SHP77 treated with DMSO at 0.1 percent for 48 hours (cell line): Measurements from ENCODE around the gene TAF4.
"Not testable (repeated sequence)": the region's sequence is repeated elsewhere in the genome, so short reads cannot be mapped to it uniquely, and the experiment has no call there.

Experiments
- DNase-seq: peaks from one replicate; lab custom pipeline; 2025; lab: John Stamatoyannopoulos, UW

The TAF4 gene

DNA sequence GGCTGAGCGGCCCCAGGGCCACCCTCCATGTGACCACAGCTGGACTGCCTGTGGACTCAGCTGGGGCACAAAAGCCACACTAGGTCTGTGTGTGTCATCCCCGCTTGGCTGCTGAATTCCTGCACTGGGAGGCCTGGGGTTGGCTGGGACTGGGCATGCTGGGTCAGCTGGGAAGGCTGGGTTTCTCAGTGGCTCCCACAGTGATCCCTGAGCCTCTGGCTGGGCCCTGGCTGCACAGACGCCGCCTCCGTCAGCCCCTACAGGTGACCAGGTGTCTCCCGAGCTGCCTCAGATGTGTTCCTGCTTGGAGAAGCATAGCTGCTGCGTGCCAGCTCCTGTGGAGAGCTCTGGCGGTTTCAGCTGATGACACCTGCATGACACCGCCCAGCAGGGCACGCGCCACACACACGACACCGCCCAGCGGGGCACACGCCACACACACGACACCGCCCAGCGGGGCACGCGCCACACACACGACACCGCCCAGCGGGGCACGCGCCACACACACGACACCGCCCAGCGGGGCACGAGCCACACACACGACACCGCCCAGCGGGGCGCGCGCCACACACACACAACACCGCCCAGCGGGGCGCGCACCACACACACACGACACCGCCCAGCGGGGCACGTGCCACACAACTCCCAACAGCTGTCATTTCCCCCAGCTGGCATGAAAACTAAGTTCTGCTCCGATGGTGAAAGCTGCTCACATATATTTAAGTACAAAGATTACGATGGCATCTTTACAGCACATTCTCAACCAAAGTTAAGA lies 88.8 kb downstream of the TAF4 start:
- DNase-seq, result no peak

DNA sequence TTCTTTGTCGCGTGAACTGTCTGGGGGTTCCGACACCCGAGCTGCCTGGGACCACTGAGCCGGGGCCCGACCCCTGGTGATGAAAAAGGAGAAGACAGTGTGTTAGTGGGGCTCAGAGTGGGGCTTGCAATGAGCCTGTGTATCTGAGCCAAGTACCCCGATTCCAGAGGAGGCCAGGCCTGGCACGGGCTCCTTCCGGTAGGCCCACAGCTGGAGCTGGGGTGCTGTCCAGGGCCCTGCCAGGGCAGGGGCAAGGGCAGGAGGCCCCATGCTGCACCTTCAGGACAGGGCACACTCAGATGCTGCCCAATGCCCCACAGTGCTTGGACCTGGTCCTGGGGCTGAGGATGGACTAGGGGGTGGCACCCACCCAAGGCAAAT lies 89.4 kb downstream of the TAF4 start:
- no peak for DNase-seq

DNA sequence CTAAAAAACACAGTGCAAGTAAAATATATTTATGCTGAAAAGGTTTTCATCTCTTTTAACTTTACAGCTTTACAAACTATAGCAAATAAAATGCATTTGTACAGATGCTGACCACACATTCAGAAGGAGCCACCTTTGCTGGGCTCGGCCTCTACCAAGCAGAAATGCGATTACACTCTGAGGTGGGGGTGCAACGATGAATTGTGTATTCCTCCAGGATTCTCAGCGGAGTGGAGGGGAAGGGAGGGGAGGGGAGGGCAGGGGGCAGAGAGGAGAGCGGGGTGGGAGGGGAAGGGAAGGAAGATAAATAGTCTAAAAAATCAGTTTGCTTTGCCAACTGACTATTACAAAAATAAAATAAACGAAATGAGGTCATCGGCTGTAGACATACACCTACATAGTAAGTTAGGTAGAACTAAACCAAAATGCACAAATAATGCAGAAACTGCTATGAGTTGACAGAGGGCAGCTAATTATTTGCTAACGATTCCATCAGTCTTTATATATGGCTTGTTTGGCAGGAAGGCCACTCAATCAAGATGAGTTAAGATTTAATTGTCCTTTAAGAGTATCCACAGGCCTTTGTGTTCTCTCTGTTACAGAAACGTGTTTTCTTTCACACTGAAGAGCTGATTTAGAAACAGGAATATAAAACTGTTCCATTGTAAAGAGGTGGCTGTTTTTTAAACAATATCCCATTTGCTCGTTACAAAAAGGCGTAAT lies 90.1 kb downstream of the TAF4 start:
- no peak for DNase-seq

DNA sequence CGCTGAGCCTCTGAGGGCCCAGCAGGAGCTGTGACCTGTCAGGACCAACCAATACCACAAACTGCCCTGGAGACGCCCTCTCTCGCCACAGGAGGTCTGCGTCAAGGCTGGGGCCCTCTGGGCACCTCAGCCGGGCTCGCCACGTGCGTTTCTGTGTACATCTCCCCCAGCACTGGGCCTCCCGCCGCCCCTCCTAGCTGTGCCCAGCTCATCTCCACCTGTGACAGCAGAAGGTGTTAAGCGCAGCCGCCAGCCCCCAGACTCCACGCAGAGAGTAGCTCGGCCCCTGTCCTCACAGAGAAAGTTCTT lies 91.4 kb downstream of the TAF4 start:
- DNase-seq, result no peak

DNA sequence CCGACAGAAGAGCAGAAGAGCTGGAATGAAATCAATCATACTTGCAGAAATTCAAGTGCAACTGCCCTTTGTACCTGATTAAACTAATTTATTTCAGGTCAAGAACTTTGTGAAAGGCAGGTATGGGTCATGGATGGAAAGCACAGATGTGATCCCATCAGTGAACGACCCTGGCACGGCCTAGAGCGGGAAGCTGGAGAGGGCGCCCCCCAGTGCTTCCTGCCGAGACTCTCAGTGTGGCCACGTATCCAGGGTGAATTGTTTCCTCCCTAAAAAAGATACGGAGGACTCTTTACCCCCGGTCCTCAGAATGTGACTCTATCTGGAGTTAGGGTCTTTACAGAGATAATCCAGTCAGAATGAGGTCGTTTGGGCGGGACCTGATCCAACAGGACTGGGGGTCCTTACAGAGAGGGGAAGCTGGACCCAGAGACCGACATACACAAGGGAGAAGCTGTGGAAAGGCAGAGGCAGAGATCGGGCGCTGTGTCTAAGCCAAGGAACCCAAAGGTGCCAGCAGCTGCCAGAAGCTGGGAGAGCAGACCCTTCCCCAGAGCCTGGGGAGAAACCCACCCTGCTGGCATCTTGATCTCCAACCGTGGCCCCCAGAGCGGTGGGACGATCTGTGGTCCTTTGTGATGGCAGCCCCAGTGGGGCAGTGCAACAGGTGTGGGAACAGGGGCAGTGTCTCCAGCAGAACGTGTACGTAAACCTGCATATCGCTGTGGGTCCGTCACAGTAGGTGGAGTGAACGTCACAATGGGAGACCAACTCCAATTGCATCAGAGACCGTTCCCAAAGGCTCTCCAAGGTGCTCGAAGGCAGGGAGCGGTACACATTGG lies 91.9 kb downstream of the TAF4 start:
- no peak for DNase-seq

- DNase-seq, result no peak
Measured at GRCh38 chr20:61972636-61973508, 92.8 kb downstream of the TAF4 start.

GRCh38 chr20:61971595-61971994 lies 94.1 kb downstream of the TAF4 start:
- not testable (repeated sequence) for DNase-seq

GRCh38 chr20:61970357-61970756 lies 95.3 kb downstream of the TAF4 start:
- DNase-seq, result no peak

- DNase-seq, result no peak
Measured at GRCh38 chr20:61969806-61970205, 95.9 kb downstream of the TAF4 start.

DNA sequence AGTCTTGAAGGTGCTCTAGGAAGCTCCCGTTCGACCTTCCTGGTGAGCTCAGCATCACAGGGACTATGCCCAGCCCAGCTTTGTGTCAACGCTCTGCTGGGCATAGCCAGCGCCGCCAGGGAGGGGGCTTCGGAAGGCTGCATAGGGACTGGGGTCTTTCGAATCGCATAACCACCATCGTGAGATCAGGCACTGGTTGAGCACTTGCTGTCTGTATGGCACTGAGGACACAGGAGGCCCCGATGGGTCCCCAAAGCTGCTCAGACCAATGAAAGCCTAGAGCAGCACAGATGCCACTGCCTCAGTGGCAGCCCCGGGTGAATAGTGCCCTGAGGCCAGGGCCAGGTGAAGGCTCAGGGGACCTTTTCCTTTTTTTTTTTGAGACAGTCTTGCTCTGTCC lies 96.7 kb downstream of the TAF4 start:
- no peak for DNase-seq

- no peak for DNase-seq
Measured at GRCh38 chr20:61968036-61968810, 97.5 kb downstream of the TAF4 start.

DNA sequence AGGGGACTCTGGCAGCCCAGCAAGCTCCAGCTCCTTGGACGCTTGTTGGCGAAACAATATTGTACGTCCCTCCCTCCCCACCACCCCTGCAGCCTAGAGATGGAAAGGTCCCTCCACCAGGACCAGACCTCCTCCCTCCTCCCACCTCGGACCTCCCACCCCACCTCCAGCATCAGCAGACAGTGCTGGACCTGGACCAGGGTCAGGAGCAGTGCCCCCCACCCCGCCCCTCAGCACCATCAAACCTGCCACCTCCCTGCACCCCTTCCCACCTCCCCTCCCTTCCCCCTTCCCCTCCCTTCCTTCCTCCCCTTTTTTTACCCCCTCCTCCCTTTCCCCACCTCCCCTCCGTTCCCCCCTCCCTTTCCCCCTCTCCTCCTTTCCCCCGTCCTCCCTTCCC lies 98.4 kb downstream of the TAF4 start:
- no peak for DNase-seq

DNA sequence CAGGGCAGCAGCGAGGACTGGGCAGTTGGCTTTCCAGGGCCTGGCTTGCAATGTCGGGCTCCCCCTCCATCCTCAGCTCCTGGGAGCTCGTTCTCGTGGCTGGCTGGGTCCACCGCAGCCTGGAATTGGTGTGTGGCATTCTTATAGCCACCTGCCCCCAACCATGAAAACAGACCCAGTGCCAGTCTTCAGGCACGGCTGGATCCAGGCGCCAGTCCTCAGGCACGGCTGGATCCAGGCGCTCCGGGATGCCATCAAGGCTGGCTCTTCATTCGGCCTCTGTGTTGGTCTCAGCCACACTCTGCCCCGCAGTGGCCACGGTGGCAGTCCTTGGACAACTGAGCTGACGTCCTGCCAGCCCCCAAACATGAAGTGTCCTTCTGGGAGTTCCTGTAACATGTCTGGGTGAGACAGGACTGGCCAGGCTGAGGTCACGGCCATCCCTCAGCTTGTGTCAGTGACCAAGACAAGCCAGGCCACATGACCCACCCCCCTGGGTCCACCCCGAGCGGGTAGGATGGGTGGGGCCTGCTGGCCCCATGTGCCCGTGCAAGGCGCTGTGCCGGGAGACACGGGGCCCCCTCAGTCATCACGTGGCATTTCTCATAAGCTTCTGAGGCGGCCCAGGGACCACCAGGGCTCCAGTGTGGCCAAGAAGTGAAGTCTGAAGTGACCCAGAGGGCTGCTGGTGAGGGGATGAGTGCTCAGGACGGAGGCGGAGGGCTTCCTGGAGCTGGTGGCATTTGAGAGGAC lies 99.0 kb downstream of the TAF4 start:
- no peak for DNase-seq

DNA sequence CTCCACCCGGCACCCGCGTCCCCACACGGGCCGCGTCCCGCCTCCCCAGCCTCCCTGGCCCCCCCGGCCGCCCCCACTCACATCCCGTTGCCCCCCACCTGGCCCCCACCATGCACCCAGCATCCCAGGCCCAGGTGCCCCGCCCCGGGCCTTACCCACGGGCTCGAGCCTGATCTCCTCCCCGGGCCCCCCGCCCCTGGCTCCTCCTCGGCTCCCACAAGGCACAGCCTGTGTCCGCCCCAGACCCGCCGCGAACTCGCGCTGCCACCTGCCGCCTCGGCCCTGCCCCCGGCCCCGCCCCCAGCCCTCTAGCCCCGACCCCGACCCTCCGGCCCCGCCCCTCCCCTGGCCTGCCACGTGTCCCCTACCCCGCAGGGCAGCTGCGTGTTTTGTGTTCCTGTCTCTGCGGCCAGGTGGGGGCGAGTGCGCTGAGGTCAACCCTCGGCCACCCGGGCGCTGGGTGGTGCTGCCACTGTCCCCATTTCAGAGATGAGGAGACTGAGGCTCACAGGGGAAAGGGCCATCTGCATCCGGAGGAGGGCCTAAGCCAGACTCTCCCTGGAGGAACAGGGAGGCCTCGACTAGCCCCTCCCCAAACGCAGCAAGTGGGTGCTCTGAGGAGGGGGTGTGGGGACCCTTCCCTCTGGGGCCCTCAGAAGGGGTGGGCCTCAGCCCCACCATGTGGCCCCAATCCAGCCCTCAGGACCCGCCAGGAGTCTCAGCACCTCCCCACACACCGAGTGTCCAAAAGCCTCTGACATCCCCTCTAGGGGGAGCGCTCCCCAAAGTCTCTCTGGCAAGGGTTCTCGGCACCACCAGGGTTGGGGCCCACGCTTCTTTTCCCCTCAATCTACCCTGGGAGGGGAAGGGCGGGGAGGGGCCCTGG lies 99.8 kb downstream of the TAF4 start:
- DNase-seq, result no peak

DNA sequence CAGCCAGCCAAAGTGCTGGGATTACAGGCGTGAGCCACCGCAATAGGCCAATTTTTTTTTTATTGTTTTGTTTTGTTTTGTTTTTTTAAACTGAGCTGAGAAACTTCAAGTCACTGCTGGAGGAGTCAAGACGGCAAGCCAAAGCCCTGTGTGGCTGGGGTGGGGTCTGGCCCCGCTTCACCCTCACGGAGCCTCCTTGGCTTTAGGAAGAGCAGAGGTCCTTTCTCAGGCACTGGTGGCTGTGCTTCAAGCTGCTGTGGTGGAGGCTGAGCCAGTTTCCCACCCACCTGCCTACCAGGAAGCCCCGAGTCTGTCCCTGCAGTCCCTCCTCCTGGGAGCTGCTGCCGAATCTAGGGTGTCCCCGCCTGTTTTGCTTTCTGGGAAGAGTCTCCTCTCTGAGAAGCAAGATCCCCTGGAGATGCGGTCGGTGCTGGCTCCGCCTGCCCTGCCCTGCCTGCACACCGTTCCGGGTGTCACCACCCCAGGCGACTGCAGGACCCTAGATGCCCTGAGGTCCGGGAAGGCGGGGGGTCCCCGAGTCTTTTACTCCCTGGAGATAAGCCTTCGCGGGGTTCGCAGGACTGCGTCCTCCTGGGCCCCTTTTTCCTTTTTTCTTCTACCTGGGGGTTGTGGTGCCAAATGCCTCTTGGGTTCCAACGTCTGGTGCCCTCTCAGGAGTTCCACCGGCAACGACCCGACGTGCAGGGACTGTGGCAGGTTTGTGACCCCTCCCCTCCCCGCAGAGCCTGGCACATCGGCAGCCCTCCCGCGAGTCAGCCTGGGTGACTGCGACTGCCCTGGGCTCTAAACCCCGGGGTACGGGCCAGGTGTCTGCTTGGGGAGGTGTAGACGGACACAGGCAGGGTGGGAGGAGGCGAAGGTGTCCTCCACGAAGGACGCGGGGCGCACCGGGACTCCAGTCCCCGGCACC lies 100.7 kb downstream of the TAF4 start:
- DNase-seq, result no peak

DNA sequence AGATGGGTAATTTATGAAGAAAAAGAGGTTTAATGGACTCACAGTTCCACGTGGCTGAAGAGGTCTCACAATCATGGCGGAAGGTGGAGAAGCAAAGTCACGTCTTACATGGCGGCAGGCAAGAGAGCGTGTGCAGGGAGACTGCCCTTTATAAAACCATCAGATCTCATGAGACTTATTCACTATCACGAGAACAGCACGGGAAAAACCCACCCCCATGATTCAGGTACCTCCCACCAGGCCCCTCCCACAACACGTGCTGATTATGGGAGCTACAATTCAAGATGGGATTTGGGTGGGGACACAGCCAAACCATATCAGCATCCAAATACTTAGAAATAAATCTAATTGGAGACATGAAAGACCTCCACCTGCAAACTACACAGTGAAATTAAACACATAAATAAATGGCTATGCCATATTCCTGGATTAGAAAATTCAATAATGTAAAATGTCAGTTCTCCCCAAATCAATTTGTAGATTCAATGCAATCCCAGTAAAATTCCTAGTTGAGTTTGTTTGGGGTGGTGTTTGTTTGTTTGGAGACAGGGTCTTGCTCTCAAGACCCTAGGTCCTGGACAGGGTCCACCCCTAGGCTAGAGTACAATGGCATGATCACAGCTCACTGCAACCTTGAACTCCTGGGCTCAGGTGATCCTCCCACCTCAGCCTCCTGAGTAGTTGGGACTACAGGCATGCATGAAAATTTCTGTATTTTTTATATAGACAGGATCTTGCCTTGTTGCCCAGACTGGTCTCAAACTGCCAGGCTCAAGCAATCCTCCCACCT lies 101.6 kb downstream of the TAF4 start:
- DNase-seq, result no peak

GRCh38 chr20:61963149-61963548 lies 102.5 kb downstream of the TAF4 start:
- no peak for DNase-seq
